ENCODE results near the gene MAPT. TPM values are rescaled to one million over a fixed set of nuclear protein-coding genes. Genes with fewer than 3 reads are reported as not detected.

The MAPT gene
- total and polyA plus RNA-seq, 4 donors = 0.27 to 3.8 (median 1.8) TPM

GRCh38 chr17:45949755-45950320 is 55.5 kb downstream of the MAPT start:
- Histone ChIP-seq H3K9ac (ENCODE audit: insufficient read depth in 1 of 2, low read length in 2 of 2) (no peak overlapping the region), H3K27ac (ENCODE audit: low read depth in 1 of 2, low read length in 1 of 2) (no peak overlapping the region), H3K27me3 (ENCODE audit: control insufficient read depth in 3 of 3, insufficient read depth in 3 of 3, low read length in 2 of 3) (peaks cover 2 to 35% (median 23%) of the 10 kb centered on the region in 3 donors), H3K4me1 (ENCODE audit: control insufficient read depth in 5 of 5, insufficient read depth in 5 of 5, low read length in 5 of 5) (peaks cover 0 to 4% (median 0%) of the 10 kb centered on the region in 5 donors), H3K9me3 (ENCODE audit: control insufficient read depth in 4 of 4, insufficient read depth in 3 of 4, low read length in 3 of 4) (peaks cover 0 to 2% (median 0%) of the 10 kb centered on the region in 4 donors), H3K4me3 (no peak overlapping the region), H3K36me3 (ENCODE audit: control insufficient read depth in 4 of 4, insufficient read depth in 4 of 4, low read length in 4 of 4) (no peaks in the 10 kb centered on the region)
- ATAC-seq (ENCODE audit: insufficient read depth, low FRiP score) = no peak
- TF ChIP-seq CTCF (IDR thresholded peaks at IDR 0.05; ENCODE audit: control extremely low read depth, extremely low read depth) = no peak
- 80 to 81% methylated on average over 9 of the region's 9 CpGs for WGBS, 2 donors
- DNase-seq = no peak

GRCh38 chr17:45950888-45951287 is 56.5 kb downstream of the MAPT start:
- H3K27me3 ChIP-seq (ENCODE audit: control insufficient read depth in 3 of 3, insufficient read depth in 3 of 3, low read length in 2 of 3) = peaks cover 2 to 32% (median 23%) of the 10 kb centered on the region in 3 donors
- peaks cover 0 to 2% (median 0%) of the 10 kb centered on the region in 4 donors for H3K9me3 ChIP-seq (ENCODE audit: control insufficient read depth in 4 of 4, insufficient read depth in 3 of 4, low read length in 3 of 4)
- ATAC-seq (ENCODE audit: insufficient read depth, low FRiP score) = no peak
- H3K9ac ChIP-seq (ENCODE audit: insufficient read depth in 1 of 2, low read length in 2 of 2) = no peak overlapping the region
- WGBS, 2 donors = 82 to 86% methylated on average over 8 of the region's 8 CpGs
- H3K27ac ChIP-seq (ENCODE audit: low read depth in 1 of 2, low read length in 1 of 2) = no peak overlapping the region
- no peak overlapping the region for H3K4me3 ChIP-seq
- no peak for TF ChIP-seq CTCF (IDR thresholded peaks at IDR 0.05; ENCODE audit: control extremely low read depth, extremely low read depth)
- peaks cover 0 to 4% (median 0%) of the 10 kb centered on the region in 5 donors for H3K4me1 ChIP-seq (ENCODE audit: control insufficient read depth in 5 of 5, insufficient read depth in 5 of 5, low read length in 5 of 5)
- no peaks in the 10 kb centered on the region for H3K36me3 ChIP-seq (ENCODE audit: control insufficient read depth in 4 of 4, insufficient read depth in 4 of 4, low read length in 4 of 4)
- no peak for DNase-seq

GRCh38 chr17:45951403-45951802 is 57.0 kb downstream of the MAPT start:
- no peak for TF ChIP-seq CTCF (IDR thresholded peaks at IDR 0.05; ENCODE audit: control extremely low read depth, extremely low read depth)
- 65 to 68% methylated on average over 10 of the region's 10 CpGs for WGBS, 2 donors
- ATAC-seq (ENCODE audit: insufficient read depth, low FRiP score) (no peak), DNase-seq (no peak)
- Histone ChIP-seq H3K4me3 (no peak overlapping the region), H3K4me1 (ENCODE audit: control insufficient read depth in 5 of 5, insufficient read depth in 5 of 5, low read length in 5 of 5) (peaks cover 0 to 4% (median 0%) of the 10 kb centered on the region in 5 donors), H3K9ac (ENCODE audit: insufficient read depth in 1 of 2, low read length in 2 of 2) (no peak overlapping the region), H3K36me3 (ENCODE audit: control insufficient read depth in 4 of 4, insufficient read depth in 4 of 4, low read length in 4 of 4) (no peaks in the 10 kb centered on the region), H3K9me3 (ENCODE audit: control insufficient read depth in 4 of 4, insufficient read depth in 3 of 4, low read length in 3 of 4) (no peaks in the 10 kb centered on the region), H3K27me3 (ENCODE audit: control insufficient read depth in 3 of 3, insufficient read depth in 3 of 3, low read length in 2 of 3) (peaks cover 2 to 32% (median 23%) of the 10 kb centered on the region in 3 donors), H3K27ac (ENCODE audit: low read depth in 1 of 2, low read length in 1 of 2) (no peak overlapping the region)

- Histone ChIP-seq H3K4me1 (ENCODE audit: control insufficient read depth in 5 of 5, insufficient read depth in 5 of 5, low read length in 5 of 5) (peaks cover 0 to 4% (median 0%) of the 10 kb centered on the region in 5 donors), H3K27ac (ENCODE audit: low read depth in 1 of 2, low read length in 1 of 2) (no peak overlapping the region), H3K9ac (ENCODE audit: insufficient read depth in 1 of 2, low read length in 2 of 2) (no peak overlapping the region), H3K27me3 (ENCODE audit: control insufficient read depth in 3 of 3, insufficient read depth in 3 of 3, low read length in 2 of 3) (peaks cover 2 to 32% (median 23%) of the 10 kb centered on the region in 3 donors), H3K4me3 (no peak overlapping the region), H3K9me3 (ENCODE audit: control insufficient read depth in 4 of 4, insufficient read depth in 3 of 4, low read length in 3 of 4) (no peaks in the 10 kb centered on the region), H3K36me3 (ENCODE audit: control insufficient read depth in 4 of 4, insufficient read depth in 4 of 4, low read length in 4 of 4) (no peaks in the 10 kb centered on the region)
- ATAC-seq (ENCODE audit: insufficient read depth, low FRiP score) (no peak), DNase-seq (no peak)
- no peak for TF ChIP-seq CTCF (IDR thresholded peaks at IDR 0.05; ENCODE audit: control extremely low read depth, extremely low read depth)
- WGBS, 2 donors = 68 to 83% methylated on average over 6 of the region's 6 CpGs
Measured at GRCh38 chr17:45951941-45952340, 57.6 kb downstream of the MAPT start.

All from lung (tissue), 12 donors.